ENCODE results near the gene ZFP92.

Gene ZFP92

DNA sequence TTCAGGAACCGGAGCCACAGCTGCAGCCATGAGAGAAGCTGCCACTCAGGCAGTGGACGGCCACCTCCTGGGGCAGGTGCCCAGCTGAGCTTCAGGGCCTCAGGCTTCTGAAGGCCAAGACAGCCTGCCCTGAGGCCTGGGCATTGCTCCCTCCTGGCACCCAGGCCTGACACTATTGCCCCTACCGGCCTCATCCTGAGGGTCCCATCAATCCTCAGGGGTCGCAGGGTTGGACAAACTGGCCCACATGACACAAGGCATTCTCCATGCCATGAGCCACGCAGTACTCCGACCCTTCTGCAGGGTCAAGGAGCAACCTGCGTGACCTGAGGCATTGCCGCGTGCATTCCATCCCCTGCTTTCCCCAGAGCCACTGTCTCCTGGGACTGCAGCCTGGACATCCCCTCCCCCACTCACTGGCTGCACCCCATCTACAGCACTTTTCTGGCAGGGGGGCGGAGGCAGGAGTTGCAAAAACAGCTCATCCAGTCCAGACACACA is 3.0 kb upstream of the ZFP92 start:
- no peak for DNase-seq (ENCODE audit: low read depth)

DNA sequence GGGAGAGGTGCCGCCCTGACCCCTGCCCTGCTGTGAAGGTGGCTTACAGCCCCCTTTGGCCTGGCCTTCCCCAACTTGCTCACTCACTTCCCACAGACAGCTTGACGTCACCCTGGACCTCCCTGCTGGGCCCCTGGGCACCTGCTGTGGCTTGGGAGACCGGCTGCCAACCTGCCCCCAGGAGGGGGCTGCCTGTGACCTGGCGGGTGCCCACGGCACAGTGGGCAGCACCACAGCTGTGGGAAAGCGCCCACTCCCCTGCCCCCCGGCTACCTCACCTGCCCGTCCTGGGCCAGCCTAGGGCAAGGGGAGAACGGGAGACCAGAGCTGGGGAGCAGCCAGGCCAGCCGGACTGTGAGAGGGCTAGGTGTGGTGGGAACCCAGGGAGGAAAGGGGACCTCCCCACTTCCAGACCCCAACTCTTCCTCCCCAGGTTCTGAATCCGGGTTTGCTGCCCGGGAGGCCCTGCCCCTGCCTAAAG is 2.4 kb upstream of the ZFP92 start:
- no peak for DNase-seq (ENCODE audit: low read depth)

DNA sequence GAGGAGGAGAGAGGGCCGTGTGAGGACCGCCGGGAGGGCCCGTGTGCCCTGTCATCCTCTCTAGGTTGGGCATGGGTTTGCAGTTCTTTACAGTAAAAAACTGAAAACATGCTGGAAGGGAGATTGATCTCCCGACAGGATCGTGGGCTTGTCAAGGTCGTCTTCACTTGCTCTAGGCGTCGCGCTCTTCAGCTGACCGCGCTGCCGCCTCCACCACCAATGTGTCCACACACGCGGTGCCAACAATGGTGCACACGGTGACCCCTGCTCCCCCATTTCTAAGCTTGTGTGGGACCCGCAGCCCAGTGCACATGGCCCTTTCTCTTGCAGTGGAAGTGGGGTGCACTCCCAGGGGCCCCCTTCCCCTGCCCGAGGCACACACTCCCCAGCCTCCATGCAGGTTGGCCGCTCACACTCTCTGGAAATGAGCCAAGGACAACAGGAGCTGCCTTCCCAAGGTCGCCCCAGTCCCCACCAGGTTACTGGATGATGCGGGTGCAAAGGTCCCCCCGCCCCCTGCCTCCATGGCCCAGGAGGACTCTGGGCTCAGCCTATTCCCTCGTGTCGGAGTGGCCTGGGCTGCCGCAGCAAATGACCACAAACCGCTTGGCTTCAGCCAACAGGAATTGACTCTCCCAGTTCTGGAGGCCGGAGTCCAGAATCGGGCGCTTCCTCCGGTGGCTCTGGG is 1.7 kb upstream of the ZFP92 start:
- DNase-seq (ENCODE audit: low read depth) = no peak

DNA sequence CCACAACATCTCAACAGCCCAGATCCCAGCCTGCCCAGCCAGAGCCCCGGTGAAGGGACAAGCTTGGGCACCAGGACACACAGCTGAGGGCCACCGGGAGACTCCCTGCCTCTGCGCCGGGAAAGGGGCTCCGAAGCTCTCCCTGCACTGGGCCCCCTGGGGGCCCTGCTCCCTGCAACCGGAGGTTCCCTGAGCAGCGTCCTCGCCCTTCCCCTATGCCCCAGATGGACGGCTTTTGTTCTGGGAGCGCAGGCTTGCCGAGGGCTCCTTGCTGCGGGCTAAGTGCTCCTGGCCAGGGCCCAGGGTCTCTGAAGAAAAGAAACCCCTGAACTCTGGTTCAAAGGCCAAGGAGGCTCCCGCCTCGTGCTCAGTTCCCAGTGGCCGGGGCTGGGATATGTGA is 899 bp upstream of the ZFP92 start:
- no peak for DNase-seq (ENCODE audit: low read depth)

DNA sequence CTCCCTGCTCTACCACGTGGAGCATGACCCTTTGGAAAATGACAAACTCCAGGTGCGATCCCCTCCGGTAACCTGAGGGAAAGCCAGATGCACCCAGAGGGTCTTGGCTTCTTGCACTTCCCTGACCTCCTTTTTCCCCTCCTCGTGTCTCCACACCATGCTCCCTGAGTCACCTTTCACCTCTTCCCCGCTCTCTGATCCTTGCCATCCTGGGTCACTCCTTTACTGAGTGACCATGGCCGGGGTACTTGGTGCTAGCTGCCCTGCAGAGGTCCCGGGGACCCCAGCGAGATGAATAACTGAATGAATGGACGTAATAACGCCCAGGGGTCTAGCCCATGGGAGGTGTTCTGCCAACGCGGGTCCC is 401 bp upstream of the ZFP92 start:
- DNase-seq (ENCODE audit: low read depth) = no peak

DNA sequence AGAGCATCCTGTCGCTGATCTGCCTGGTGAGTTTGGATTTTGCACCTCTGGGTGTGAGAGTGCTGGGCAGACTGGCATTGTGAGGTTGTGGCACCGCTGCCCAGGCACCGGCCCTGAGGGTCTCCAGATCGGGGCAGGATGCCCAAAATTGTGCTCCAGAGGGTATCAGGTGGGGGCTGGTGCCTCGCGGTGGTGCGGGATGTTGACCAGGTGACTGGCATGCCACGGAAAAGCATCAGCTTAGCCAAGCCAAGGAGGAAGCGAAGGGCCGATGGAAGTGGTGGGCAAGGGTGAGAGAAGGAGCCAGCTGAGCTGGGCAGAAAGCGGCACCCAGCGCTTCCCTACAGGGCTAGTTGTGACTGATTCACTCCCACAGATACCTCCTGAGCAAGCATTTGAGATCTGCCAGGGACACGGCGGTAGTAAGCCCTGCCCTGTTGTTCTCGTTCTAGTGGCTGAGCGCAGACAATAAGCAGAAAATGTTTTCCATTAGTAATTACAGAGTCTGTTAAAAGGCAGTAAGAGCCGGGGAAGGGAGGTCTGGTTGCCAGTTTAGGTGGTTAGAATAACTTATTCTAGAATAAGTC is 809 bp downstream of the ZFP92 start:
- DNase-seq (ENCODE audit: low read depth) = no peak

DNA sequence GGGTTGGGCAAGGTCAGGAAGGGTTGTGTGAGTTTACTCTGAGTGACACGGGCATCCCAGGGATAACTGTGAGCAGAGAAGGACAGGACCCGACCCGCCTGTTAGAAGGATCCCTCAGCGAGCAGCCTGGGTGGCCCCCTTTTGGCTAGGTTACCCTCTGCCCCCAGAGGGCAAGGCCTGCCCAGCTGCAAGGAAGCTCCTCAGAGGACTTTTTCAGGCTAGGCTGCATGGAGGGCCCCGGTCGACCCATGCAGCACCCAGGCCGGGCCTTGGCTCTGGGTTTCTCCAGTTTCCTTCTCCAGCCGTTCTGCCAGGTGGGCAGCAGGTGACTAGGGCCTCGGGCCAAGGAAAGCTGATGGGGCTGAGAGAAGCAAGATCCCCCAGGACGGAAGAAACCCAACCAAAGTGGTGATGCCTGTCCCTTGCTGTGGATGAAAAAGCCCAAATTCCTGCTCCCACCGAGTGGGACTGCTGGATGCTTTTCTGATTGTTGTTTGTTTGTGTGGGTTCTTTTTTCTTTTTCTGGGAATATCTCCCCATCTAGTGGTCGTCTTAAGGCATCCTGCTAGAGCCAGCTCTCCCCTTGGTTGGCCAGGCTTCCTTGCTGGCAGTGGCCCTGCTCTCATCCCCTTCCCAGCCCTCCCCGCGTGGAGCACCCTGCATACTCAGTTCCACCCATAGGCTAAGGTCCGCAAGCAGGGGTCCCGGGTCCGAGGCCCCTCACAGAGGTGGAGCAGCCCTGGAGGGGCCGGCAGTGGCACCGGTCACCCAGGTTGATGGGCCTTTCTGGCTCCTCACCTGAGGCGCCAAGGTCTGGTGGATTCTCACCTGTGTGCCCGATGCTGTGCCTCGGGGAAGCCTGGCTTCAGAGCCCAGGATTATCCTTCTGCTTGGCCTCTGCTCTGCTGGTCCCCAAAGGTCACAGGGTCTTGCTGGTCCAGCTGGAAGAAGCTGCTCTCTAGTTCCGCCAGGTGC is 1.8 kb downstream of the ZFP92 start:
- DNase-seq (ENCODE audit: low read depth) = no peak

DNA sequence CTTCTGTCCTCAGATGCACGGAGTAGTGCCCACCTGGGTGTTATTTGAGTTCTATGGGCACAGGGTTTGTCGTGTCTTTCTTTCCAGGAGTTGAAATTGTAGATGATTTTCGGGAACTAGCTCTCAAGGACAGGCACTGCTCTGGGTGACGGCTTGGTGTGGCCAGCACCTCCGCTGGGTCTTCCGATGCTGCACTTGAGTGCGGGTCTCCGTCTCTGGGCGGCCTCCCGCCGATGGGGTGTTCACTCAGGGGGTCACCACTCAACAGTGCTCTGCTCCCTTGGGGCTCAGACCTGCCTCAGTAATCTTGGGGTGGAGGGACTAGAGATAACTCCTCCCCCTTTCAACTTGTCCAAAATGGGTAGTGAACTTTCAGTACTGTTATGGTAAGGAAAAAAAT is 2.5 kb downstream of the ZFP92 start:
- DNase-seq (ENCODE audit: low read depth) = no peak

DNA sequence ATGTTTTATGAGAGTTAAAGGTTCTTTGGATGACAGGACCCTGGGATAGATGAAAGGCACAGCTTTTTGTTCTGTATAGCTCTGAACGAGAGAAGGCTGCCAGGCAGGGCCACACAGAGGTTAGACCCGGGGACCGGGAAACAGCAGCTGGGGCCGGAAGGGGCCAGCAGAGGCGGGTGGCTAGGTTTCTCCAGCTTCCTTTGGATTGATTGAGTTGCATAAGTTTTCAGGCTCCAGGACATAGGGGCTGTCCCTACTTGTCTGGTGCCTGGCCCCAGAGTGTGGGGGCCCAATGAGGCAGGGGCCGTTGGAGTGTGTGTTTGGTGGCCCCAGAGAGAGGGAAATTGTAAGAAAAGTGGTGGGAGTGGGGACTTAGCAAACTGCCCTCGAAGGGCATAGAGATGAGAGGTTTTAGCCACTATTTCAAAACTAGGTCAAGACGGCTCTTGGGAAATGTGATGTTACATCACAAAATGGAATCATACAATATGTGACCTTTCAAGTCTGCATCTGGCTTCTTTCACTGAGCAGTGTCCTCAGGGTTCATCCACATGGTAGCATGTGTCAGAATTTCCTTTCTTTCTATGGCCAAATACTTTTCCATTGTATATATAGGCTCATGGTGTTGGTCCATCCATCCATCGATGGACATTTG is 3.7 kb downstream of the ZFP92 start:
- no peak for DNase-seq (ENCODE audit: low read depth)

DNA sequence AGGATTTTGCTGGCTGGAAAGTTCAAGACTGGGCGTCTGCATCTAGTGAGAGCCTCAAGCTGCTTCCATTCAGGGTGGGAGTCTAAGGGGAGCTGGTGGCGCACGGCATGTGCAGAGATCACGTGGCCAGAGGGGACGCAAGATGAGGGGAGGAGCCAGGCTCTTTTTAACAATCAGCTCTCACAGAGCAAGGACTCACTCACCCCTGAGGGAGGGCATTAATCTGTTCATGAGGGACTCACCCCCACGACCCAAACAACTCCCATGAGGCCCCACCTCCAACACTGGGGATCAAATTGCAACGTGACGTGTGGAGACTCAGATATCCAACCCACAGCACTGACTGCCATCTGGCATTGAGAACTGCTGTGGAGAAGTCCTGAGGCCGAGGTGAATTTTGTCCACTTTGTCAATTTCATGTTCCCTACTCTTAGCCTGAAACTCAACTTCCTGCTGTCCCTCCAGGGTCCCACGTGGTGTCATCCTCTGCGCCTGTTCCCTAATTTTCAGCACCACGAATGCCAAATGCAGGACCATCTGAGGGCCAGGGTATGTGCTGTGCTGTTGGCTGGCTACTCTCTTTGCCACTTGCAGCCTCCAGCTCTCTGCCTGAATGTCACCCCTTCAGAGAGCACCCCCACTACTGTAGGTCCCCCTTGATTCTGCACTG is 5.6 kb downstream of the ZFP92 start:
- DNase-seq (ENCODE audit: low read depth) = no peak

DNA sequence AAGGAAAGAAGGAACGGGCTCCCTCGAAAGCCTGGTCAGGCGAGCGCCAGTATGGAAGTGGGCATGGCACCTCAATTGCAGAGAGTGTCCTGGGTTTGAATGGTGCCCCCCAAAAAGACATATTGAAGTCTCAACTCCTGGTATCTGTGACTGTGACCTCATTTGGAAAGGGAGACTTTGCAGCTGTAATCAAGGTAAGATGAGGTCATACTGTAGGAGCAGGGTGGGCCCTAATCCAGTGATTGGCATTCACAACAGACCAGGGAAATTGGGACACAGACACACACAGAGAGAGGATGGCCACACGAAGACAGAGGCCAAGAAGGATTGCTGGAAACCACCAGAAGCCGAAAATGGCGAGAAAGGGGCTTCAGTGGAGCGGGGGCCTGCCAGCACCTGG is 6.4 kb downstream of the ZFP92 start:
- no peak for DNase-seq (ENCODE audit: low read depth)

DNA sequence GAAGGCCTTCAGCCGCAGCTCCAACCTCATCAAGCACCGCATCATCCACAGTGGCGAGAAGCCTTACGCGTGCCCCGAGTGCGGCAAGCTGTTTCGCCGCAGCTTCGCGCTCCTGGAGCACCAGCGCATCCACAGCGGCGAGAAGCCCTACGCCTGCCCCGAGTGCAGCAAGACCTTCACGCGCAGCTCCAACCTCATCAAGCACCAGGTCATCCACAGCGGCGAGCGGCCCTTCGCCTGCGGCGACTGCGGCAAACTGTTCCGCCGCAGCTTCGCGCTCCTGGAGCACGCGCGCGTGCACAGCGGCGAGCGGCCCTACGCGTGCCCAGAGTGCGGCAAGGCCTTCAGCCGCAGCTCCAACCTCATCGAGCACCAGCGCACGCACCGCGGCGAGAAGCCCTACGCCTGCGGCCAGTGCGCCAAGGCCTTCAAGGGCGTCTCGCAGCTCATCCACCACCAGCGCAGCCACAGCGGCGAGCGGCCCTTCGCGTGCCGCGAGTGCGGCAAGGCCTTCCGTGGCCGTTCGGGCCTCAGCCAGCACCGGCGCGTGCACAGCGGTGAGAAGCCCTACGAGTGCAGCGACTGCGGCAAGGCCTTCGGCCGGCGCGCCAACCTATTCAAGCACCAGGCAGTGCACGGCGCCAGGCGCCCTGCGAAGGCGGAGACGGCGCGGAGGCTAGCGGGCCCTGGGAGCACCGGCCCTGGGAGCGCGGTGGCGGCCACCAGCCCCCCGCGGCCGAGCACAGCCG is 9.8 kb downstream of the ZFP92 start:
- no peak for DNase-seq (ENCODE audit: low read depth)

DNA sequence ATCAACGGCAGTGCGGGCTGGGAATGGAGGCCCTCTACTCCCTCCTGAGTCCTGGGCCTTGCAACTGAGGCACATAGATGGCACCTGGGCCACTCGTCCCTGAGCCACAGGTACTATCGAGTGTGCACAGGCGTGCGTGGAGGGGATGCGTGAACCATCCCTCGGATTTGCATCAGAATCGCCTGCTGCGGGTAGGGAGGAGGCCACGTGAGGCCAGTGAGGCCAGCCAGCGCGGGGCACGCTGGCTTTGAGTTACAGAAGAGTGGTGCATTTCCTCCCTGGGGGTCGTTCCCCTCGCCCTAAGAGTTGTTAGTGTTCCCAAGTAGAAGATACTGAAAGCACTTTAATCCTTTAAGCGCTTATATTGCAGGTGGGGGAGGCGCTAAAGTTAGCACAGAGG is 10.6 kb downstream of the ZFP92 start:
- no peak for DNase-seq (ENCODE audit: low read depth)

DNA sequence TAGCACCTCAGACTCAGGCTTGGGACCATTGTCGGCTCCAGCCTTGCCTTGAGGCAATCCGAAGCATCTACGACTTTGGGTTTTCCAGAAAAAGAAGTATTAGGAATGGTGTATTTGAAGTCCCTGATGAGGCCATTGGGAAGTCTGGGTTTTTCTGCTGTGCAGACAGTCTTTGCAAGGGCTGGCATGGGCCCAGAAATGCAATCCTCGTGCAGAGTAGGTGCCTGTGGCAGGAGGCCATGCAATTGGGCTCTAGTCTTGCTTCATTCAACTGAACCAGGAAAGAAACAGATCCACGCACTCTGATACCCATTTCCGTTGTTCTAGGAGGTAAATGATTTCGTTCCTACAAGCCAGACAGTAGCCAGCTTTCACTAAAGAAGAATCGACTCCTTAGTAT is 12.4 kb downstream of the ZFP92 start:
- DNase-seq (ENCODE audit: low read depth) = no peak

DNA sequence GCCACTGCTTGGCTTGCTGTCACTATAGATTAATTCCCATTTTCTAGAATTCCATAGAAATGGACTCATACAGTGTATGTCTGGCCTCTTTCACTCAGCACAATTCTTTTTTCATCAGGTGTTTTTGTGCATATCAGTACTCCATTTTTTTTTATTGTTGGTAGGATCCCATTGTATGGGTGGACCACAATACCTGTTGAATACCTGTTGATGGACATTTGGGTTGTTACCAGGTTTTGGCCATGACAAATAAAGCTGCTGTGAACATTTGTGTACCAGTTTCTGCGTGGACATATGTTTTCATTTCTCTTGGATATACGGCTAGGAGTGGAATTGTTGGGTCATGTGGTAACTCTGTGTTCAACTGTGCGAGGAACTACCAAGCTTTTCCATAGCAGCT is 14.9 kb downstream of the ZFP92 start:
- no peak for DNase-seq (ENCODE audit: low read depth)

DNA sequence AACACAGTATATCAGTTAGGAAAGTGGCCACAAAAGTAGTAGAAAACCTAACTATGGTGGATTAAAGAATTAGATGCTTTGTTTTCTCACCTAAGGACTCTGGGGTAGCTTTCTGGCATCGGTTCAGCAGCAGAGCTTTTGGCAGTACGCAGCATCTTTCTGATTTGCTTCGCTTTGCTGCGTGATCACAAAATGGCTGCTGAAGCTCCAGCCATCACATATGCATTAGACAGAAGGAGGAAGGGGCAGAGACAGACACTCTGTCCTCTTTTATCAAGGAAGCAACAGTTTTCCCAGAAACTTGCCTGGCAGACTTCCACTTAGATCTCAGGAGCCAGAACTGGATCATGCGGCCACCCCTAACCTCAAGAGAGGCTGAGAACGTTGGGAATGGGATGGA is 19.5 kb downstream of the ZFP92 start:
- no peak for DNase-seq (ENCODE audit: low read depth)

DNA sequence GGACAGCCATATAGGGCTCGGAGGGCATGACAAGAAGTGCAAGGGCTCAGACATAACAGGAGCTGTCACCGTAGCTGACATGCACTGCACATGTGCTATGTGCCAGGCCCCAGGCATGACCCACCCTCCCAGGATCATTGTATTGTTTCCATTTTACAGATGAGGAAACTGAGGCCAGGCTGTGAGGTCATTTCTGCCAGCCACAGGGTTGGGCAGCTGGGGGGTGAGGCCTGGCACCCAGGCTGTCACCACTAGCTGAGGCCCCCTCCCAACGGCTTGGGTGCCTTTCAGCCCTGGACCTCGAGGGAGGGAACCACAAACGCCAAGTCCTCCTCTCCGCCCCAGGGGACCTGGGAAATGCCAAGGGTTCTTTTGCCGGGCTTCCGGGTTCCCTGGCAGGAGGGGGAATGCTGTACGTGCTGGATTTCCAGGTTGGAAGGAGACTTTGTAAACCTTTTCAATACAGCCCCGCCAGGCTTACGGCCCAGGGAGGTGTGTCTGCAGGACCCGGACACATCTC is 21.9 kb downstream of the ZFP92 start:
- no peak for DNase-seq (ENCODE audit: low read depth)

DNA sequence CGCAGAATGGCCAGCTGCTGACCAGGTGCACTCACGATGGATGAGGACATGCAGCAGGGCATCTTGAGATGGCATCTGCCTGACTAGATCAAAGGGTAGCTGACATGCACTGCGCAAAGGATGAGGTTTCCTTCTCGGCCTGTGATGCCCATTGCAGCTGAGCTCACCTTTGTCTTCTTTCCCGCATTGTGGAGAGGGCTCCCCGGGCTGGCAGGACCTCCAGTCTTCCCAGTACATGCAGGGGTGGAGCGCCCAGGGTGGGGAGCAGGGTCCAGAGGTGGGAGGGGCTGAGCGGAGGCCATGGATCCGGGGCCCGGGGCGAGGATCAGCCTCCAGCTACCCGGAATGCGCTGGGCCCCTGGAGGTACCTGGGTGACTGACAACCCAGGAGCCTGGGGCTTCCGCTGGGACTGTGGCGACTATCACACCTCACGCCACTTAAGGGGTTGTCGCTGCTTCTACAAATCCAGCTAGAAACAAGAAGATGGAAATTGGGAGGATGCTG is 22.6 kb downstream of the ZFP92 start:
- no peak for DNase-seq (ENCODE audit: low read depth)

DNA sequence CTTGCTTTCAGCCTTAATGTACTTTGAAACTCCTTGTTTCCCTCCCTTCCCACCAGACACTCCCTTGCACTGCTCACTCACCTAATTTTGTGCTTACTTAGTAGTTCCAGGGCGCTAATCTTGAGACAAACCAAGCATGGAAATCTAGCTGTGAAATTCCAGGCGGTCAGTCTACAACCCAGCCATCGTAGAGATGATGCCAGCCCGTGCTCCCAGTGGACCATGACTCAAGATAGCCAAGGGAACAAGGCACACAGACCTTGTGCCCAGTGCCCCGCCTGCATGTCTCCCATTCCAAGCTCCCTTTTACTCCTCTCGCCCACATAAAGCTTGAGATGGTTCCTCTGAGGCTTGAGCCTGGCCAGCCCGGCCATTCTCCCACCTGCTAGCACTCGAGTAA is 23.5 kb downstream of the ZFP92 start:
- no peak for DNase-seq (ENCODE audit: low read depth)

DNA sequence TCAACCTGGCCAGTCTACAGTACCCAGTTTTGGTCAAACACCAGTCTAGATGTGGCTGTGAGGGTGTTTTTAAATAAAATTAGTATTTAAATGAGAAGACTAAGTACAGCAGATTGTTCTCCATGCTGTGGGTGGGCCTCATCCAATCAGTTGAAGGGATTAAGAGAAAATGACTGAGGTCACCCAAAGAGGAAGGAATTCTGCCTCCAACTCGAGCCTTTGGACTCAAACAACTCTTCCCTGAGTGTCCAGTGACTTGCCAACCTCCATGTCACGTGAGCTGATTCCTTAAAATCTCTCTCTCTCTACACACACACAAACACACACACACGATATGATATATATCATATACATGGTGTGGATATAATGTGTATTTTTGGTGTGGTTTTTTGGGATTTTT is 24.6 kb downstream of the ZFP92 start:
- DNase-seq (ENCODE audit: low read depth) = no peak

DNA sequence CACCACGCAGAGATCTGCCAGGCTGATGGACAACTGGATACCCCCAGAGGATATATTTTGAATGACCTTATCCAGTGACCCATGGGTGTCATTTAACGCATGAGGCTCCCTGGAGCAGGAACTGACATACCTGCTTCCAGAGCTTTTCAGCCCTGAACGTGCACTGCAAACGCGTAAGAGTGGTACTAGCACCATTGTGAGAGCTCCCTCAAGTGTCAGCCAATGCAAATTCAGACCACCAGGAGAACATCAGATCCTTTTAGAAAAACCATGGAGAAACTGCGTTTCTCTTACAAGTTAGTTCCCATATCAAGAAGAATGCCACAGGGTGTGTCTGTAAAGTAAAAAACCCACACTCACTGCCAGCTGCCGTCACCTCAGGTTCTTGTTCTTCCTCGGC is 27.3 kb downstream of the ZFP92 start:
- no peak for DNase-seq (ENCODE audit: low read depth)

Data from T-helper 22 cell (primary cell).